Renal cortical epithelial cell (primary cell): ENCODE results near the gene SUPT3H. TPM values are rescaled to one million over a fixed set of nuclear protein-coding genes. Genes with fewer than 3 reads are reported as not detected.
"Not testable (repeated sequence)": the region's sequence is repeated elsewhere in the genome, so short reads cannot be mapped to it uniquely, and the experiment has no call there.

Experiments
- DNase-seq: peaks from one replicate; pipeline ENCODE4 v3.0.0-alpha.2; 2011; ENCODE audit warnings: low read depth
- total RNA-seq: library from RNA; depleted of rRNA; stranded (reverse); fragments of >200 nt; gene quantifications from 2 replicates; pipeline ENCODE4 v1.2.3, GENCODE V29; 2014

The SUPT3H gene
- total RNA-seq, 1 donor from 2014 or later = 43.0 TPM

GRCh38 chr6:44900358-44900757, 477.4 kb downstream of the SUPT3H start:
- DNase-seq = not testable (repeated sequence)

- peak; percentile 15 for DNase-seq
These were observed 479.3 kb downstream of the SUPT3H start for GRCh38 chr6:44898296-44898930.

- DNase-seq = no peak
These were observed 480.4 kb downstream of the SUPT3H start for GRCh38 chr6:44897316-44897715.

- DNase-seq = no peak
These were observed 481.0 kb downstream of the SUPT3H start for GRCh38 chr6:44896701-44897100.

- no peak for DNase-seq
These were observed 485.2 kb downstream of the SUPT3H start for GRCh38 chr6:44892579-44892978.

- not testable (repeated sequence) for DNase-seq
These were observed 498.7 kb downstream of the SUPT3H start for GRCh38 chr6:44879071-44879470.

GRCh38 chr6:44876638-44877037, 501.1 kb downstream of the SUPT3H start:
- not testable (repeated sequence) for DNase-seq

GRCh38 chr6:44869321-44869897, 508.3 kb downstream of the SUPT3H start:
- DNase-seq = peak; percentile 77

GRCh38 chr6:44868910-44869309, 508.8 kb downstream of the SUPT3H start:
- no peak for DNase-seq

- no peak for DNase-seq
These were observed 509.4 kb downstream of the SUPT3H start for GRCh38 chr6:44868335-44868668.

- DNase-seq = no peak
These were observed 510.0 kb downstream of the SUPT3H start for GRCh38 chr6:44867571-44868334.

GRCh38 chr6:44865184-44865583, 512.5 kb downstream of the SUPT3H start:
- not testable (repeated sequence) for DNase-seq

GRCh38 chr6:44859901-44860410, 517.8 kb downstream of the SUPT3H start:
- DNase-seq = no peak

GRCh38 chr6:44858998-44859397, 518.7 kb downstream of the SUPT3H start:
- DNase-seq = peak; percentile 26

GRCh38 chr6:44856479-44856878, 521.3 kb downstream of the SUPT3H start:
- DNase-seq = no peak

GRCh38 chr6:44855562-44856411, 521.9 kb downstream of the SUPT3H start:
- no peak for DNase-seq

- DNase-seq = no peak
These were observed 522.9 kb downstream of the SUPT3H start for GRCh38 chr6:44854712-44855443.

- DNase-seq = peak; percentile 38
These were observed 526.6 kb downstream of the SUPT3H start for GRCh38 chr6:44851176-44851575.

GRCh38 chr6:44850312-44850711, 527.4 kb downstream of the SUPT3H start:
- DNase-seq = no peak

- DNase-seq = peak; percentile 29
These were observed 527.9 kb downstream of the SUPT3H start for GRCh38 chr6:44849806-44850205.

- no peak for DNase-seq
These were observed 534.0 kb downstream of the SUPT3H start for GRCh38 chr6:44843734-44844133.
